ENCODE measurements around the gene NADSYN1. TPM values are rescaled to one million over a fixed set of nuclear protein-coding genes. Genes with fewer than 3 reads are reported as not detected.

The NADSYN1 gene
- total RNA-seq, 1 experiment from 2014 or later: 58.2 TPM

DNA sequence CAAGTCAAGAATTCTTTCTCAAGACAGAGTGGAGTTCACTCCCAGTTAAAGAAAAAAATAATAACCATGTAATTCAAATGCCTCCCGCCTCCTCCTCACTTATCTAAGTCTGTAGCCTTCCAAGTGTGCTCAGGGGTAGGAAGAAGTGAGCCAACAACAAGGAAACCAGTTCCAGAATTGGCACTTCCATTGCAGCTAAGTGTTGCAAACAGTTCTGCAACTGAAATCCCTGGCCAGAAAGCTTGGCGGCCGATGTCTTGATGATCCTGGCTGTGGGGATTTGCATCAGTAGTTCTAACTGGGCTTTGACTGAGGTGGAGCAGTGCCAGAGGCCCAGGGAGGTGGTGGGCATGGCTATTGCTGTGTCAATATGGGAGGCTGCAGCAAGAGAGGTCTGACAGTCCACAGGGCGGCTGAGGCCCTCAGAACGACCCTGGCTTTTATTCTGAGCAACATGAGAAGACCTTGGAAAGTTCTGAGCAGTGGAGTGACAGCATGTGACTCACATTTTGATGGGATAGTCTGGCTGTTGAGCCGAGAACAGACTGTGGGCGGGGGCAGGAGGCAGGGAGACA is 24.1 kb upstream of the NADSYN1 start:
- Histone ChIP-seq H3K9me2 (ENCODE audit: insufficient read depth) (no peaks in the 10 kb centered on the region), H3K4me3 (replicated peaks in 1 of 2; ENCODE audit: low read depth in 1 of 2, low read length in 2 of 2) (no peak overlapping the region), H3K27me3 (ENCODE audit: insufficient read depth, low read length) (no peaks in the 10 kb centered on the region), H3K79me2 (ENCODE audit: insufficient read depth, low read length) (no peaks in the 10 kb centered on the region), H2AFZ (ENCODE audit: low read depth, low read length, poor library complexity, severe bottlenecking) (no peak overlapping the region), H4K20me1 (ENCODE audit: insufficient read depth) (no peaks in the 10 kb centered on the region), H3K36me3 (ENCODE audit: control insufficient read depth in 1 of 2, insufficient read depth in 2 of 2, low read length in 2 of 2) (no peaks in the 10 kb centered on the region), H3K9ac (ENCODE audit: low read length) (no peak overlapping the region), H3K27ac (ENCODE audit: low read depth, low read length) (no peak overlapping the region), H3K4me2 (ENCODE audit: low read length) (no peak overlapping the region), H3K9me3 (ENCODE audit: control insufficient read depth in 1 of 2, insufficient read depth in 1 of 2, low read depth in 1 of 2, low read length in 2 of 2) (no peaks in the 10 kb centered on the region), H3K4me1 (ENCODE audit: control insufficient read depth in 1 of 2, insufficient read depth in 2 of 2, low read length in 2 of 2) (peaks cover 0 to 8% of the 10 kb centered on the region in 2 experiments; a peak in 1 of 4 replicates)
- no peak for DNase-seq (ENCODE audit: low read depth, low spot score)
- TF ChIP-seq RAD21 (IDR thresholded peaks at IDR 0.05; ENCODE audit: low read depth): no peak
- no peak for TF ChIP-seq POLR2AphosphoS5 (IDR thresholded peaks at IDR 0.05; ENCODE audit: low read depth, low read length)
- no peak for TF ChIP-seq POLR2A (IDR thresholded peaks at IDR 0.05; ENCODE audit: borderline replicate concordance, extremely low read depth, insufficient read depth, insufficient read length)
- no peak for TF ChIP-seq ELF1 (IDR thresholded peaks at IDR 0.05; ENCODE audit: borderline replicate concordance, low read depth)
- TF ChIP-seq, protein P1, sequence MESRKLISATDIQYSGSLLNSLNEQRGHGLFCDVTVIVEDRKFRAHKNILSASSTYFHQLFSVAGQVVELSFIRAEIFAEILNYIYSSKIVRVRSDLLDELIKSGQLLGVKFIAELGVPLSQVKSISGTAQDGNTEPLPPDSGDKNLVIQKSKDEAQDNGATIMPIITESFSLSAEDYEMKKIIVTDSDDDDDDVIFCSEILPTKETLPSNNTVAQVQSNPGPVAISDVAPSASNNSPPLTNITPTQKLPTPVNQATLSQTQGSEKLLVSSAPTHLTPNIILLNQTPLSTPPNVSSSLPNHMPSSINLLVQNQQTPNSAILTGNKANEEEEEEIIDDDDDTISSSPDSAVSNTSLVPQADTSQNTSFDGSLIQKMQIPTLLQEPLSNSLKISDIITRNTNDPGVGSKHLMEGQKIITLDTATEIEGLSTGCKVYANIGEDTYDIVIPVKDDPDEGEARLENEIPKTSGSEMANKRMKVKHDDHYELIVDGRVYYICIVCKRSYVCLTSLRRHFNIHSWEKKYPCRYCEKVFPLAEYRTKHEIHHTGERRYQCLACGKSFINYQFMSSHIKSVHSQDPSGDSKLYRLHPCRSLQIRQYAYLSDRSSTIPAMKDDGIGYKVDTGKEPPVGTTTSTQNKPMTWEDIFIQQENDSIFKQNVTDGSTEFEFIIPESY (IDR thresholded peaks at IDR 0.05; ENCODE audit: extremely low read depth, insufficient replicate concordance, low read length): no peak
- no peak for ATAC-seq
- BruUV-seq (replicated peaks): no TSS peak
- ChIA-PET CTCF (no interaction called here), RAD21 (ENCODE audit: low non-redundant PET in 1 of 2, low total read pairs in 2 of 2, uncharacterized antibody in 2 of 2, unreplicated experiment in 2 of 2) (no interaction called here), POLR2A (no interaction called here)
- intact Hi-C loops (cut with micrococcal nuclease): no loop called here

DNA sequence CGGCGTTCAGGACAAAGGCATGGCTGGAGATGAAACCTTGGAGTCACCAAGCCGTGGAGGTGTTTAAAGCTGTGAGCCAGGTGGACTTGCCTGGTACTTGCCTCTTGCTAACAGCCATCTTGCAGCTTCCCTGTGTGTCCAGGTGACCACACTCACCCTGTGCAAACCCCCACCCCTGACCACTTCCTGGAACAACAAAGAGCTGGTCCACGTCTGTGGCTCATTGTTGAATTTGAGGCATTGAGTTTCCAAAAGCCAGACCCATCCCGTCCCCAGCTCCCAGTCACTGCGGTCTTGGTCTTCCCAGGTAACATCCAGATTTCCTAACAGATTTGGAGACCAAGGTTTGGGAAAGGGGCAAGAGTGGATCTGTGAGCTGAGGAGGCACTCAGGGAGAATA is 23.3 kb upstream of the NADSYN1 start:
- no peak overlapping the region for H2AFZ ChIP-seq (ENCODE audit: low read depth, low read length, poor library complexity, severe bottlenecking)
- H3K4me1 ChIP-seq (ENCODE audit: control insufficient read depth in 1 of 2, insufficient read depth in 2 of 2, low read length in 2 of 2): peaks cover 0 to 8% of the 10 kb centered on the region in 2 experiments; a peak in 1 of 4 replicates
- H3K27ac ChIP-seq (ENCODE audit: low read depth, low read length): no peak overlapping the region
- no peaks in the 10 kb centered on the region for H3K27me3 ChIP-seq (ENCODE audit: insufficient read depth, low read length)
- H3K4me2 ChIP-seq (ENCODE audit: low read length): no peak overlapping the region
- ChIA-PET POLR2A (no interaction called here), CTCF (no interaction called here), RAD21 (ENCODE audit: low non-redundant PET in 1 of 2, low total read pairs in 2 of 2, uncharacterized antibody in 2 of 2, unreplicated experiment in 2 of 2) (no interaction called here)
- H4K20me1 ChIP-seq (ENCODE audit: insufficient read depth): no peaks in the 10 kb centered on the region
- H3K9me2 ChIP-seq (ENCODE audit: insufficient read depth): no peaks in the 10 kb centered on the region
- no peaks in the 10 kb centered on the region for H3K79me2 ChIP-seq (ENCODE audit: insufficient read depth, low read length)
- no peak overlapping the region for H3K9ac ChIP-seq (ENCODE audit: low read length)
- ATAC-seq (no peak), DNase-seq (ENCODE audit: low read depth, low spot score) (no peak)
- no TSS peak for BruUV-seq (replicated peaks)
- intact Hi-C loops (cut with micrococcal nuclease): no loop called here
- H3K9me3 ChIP-seq (ENCODE audit: control insufficient read depth in 1 of 2, insufficient read depth in 1 of 2, low read depth in 1 of 2, low read length in 2 of 2): no peaks in the 10 kb centered on the region
- H3K36me3 ChIP-seq (ENCODE audit: control insufficient read depth in 1 of 2, insufficient read depth in 2 of 2, low read length in 2 of 2): peaks cover 0 to under 1% of the 10 kb centered on the region in 2 experiments; a peak in 2 of 4 replicates
- H3K4me3 ChIP-seq (replicated peaks in 1 of 2; ENCODE audit: low read depth in 1 of 2, low read length in 2 of 2): no peak overlapping the region
- no peak for TF ChIP-seq RAD21 (IDR thresholded peaks at IDR 0.05; ENCODE audit: low read depth)
- TF ChIP-seq, protein P1 (IDR thresholded peaks at IDR 0.05; ENCODE audit: extremely low read depth, insufficient replicate concordance, low read length): no peak
- no peak for TF ChIP-seq ZNF274 (IDR thresholded peaks at IDR 0.05; ENCODE audit: low read depth, low read length)
- TF ChIP-seq, protein P2, sequence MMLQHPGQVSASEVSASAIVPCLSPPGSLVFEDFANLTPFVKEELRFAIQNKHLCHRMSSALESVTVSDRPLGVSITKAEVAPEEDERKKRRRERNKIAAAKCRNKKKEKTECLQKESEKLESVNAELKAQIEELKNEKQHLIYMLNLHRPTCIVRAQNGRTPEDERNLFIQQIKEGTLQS (IDR thresholded peaks at IDR 0.05): no peak
- TF ChIP-seq, protein P3, sequence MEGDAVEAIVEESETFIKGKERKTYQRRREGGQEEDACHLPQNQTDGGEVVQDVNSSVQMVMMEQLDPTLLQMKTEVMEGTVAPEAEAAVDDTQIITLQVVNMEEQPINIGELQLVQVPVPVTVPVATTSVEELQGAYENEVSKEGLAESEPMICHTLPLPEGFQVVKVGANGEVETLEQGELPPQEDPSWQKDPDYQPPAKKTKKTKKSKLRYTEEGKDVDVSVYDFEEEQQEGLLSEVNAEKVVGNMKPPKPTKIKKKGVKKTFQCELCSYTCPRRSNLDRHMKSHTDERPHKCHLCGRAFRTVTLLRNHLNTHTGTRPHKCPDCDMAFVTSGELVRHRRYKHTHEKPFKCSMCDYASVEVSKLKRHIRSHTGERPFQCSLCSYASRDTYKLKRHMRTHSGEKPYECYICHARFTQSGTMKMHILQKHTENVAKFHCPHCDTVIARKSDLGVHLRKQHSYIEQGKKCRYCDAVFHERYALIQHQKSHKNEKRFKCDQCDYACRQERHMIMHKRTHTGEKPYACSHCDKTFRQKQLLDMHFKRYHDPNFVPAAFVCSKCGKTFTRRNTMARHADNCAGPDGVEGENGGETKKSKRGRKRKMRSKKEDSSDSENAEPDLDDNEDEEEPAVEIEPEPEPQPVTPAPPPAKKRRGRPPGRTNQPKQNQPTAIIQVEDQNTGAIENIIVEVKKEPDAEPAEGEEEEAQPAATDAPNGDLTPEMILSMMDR (IDR thresholded peaks at IDR 0.05 in 2 of 3, conservative IDR thresholded peaks at IDR 0.05 in 1 of 3; ENCODE audit: borderline replicate concordance in 1 of 3, insufficient read depth in 1 of 3, low read depth in 2 of 3, low read length in 2 of 3): no peak
- no peak for TF ChIP-seq JUND (IDR thresholded peaks at IDR 0.05)
- TF ChIP-seq POLR2AphosphoS5 (IDR thresholded peaks at IDR 0.05; ENCODE audit: low read depth, low read length): no peak
- TF ChIP-seq EZH2 (IDR thresholded peaks at IDR 0.05): no peak

Measured in HCT116 (cell line).